Activated CD8-positive, alpha-beta T cell treated with anti-CD3 and anti-CD28 coated beads for 36 hours (primary cell): ENCODE measurements around the gene TMCO4. TPM values are rescaled to one million over a fixed set of nuclear protein-coding genes. Genes with fewer than 3 reads are reported as not detected.

ENCODE experiments used
- ATAC-seq: fragments of 200-7000 bp; cut with Tn5 transposase; one replicate; pipeline ENCODE4 v1.10.0; 2021; ENCODE audit warnings: mild to moderate bottlenecking, moderate library complexity
- CTCF ChIA-PET: fragments of 350-600 bp; sonication (Branson Sonifier 250); formaldehyde crosslinking; loops from one replicate; lab custom pipeline; 2021; ENCODE audit warnings: antibody characterized with exemption; lab: Charles Lee
- POLR2A ChIA-PET: fragments of 350-600 bp; sonication (Branson Sonifier 250); formaldehyde crosslinking; loops from one replicate; lab custom pipeline; 2021; ENCODE audit warnings: antibody characterized with exemption; lab: Charles Lee
- DNase-seq: peaks from one replicate; pipeline ENCODE4 v3.0.0-alpha.2; 2020
- H3K27ac Mint-ChIP-seq: one replicate; pipeline ENCODE4 v1.8.0; 2021; ENCODE audit warnings: mild to moderate bottlenecking, mixed read lengths
- H3K27me3 Mint-ChIP-seq: one replicate; pipeline ENCODE4 v1.8.0; 2021; ENCODE audit warnings: mixed read lengths
- H3K36me3 Mint-ChIP-seq: one replicate; pipeline ENCODE4 v1.8.0; 2021; ENCODE audit warnings: low read depth, mixed read lengths
- H3K4me1 Mint-ChIP-seq: one replicate; pipeline ENCODE4 v1.8.0; 2021; ENCODE audit warnings: low read depth, mixed read lengths
- H3K4me3 Mint-ChIP-seq: one replicate; pipeline ENCODE4 v1.8.0; 2021; ENCODE audit warnings: mild to moderate bottlenecking, moderate library complexity, mixed read lengths
- H3K9me3 Mint-ChIP-seq: one replicate; pipeline ENCODE4 v1.8.0; 2021; ENCODE audit warnings: mixed read lengths
- CTCF ChIP-seq: fragments of 200-600 bp; IDR thresholded peaks from one replicate; pipeline ENCODE4 v1.8.0; 2022; ENCODE audit warnings: antibody characterized with exemption, mild to moderate bottlenecking
- intact Hi-C: fragments of 100-400 bp; cut with micrococcal nuclease; formaldehyde crosslinking; loops from one replicate; pipeline ENCODE4 v1.10.0; 2022
- total RNA-seq, 2 experiments: library from RNA; stranded (reverse); gene quantifications; one replicate each; pipeline ENCODE4 v1.2.3, GENCODE V29; 2021

The TMCO4 gene
- total RNA-seq, 2 experiments from 2014 or later = 10.8 to 13.2 TPM

DNA sequence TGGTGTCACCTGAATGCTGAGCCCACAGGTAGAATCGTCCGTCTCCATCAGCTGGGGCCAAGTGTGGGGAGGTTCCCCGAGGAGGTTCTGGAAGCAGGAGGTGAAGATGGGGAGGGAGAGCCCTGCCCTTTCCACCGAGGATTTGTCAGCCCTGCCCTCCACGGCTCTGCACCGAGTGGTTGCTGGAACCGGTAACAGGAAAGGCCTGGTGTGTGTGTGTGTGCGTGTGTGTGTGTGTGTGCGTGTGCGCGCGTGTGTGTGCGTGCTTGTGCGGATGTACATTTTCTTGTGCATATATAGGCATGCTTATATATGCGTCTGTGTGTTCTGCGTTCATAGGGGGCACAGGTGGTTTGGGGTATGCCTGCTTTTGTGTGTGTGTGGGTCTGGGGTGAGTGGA, 152.1 kb downstream of the TMCO4 start:
- Mint-ChIP-seq H3K4me3 (no peak overlapping the region), H3K27ac (no peak overlapping the region), H3K27me3 (peaks cover 9% of the 10 kb centered on the region), H3K4me1 (peaks cover 34% of the 10 kb centered on the region), H3K36me3 (no peaks in the 10 kb centered on the region), H3K9me3 (no peaks in the 10 kb centered on the region)
- ATAC-seq (no peak), DNase-seq (peak; percentile 67)
- TF ChIP-seq CTCF = no peak
- intact Hi-C loops = loop anchor here (5.0 kb wide), 1 partner anchor 50 kb away; a partner anchor contains a TSS
- POLR2A ChIA-PET = interaction anchor here (0.9 to 1.4 kb wide), 3 partner anchors 9 to 48 kb away, joined by 3 to 6 read pairs (median 3); no protein-coding TSS in a partner anchor
- CTCF ChIA-PET = interaction anchor here (1.1 to 3.2 kb wide), 7 partner anchors 12 to 273 kb away, joined by 3 to 23 read pairs (median 4); no protein-coding TSS in a partner anchor

GRCh38 chr1:19646377-19647319, 153.1 kb downstream of the TMCO4 start:
- Mint-ChIP-seq H3K27ac (no peak overlapping the region), H3K27me3 (peaks cover 10% of the 10 kb centered on the region), H3K36me3 (no peaks in the 10 kb centered on the region), H3K9me3 (no peaks in the 10 kb centered on the region), H3K4me1 (peaks cover 34% of the 10 kb centered on the region), H3K4me3 (peak overlapping the region; percentile 9)
- TF ChIP-seq CTCF = no peak
- CTCF ChIA-PET = interaction anchor here (0.9 to 3.2 kb wide), 7 partner anchors 13 to 256 kb away, joined by 3 to 23 read pairs (median 4); no protein-coding TSS in a partner anchor
- intact Hi-C loops = loop anchor here (5.0 kb wide), 1 partner anchor 49 kb away; a partner anchor contains a TSS
- POLR2A ChIA-PET = interaction anchor here (0.9 to 2.2 kb wide), 4 partner anchors 10 to 47 kb away, joined by 3 to 6 read pairs (median 4); no protein-coding TSS in a partner anchor
- ATAC-seq (no peak), DNase-seq (peak; percentile 31)

GRCh38 chr1:19645411-19646251, 154.1 kb downstream of the TMCO4 start:
- DNase-seq (no peak), ATAC-seq (no peak)
- Mint-ChIP-seq H3K9me3 (no peaks in the 10 kb centered on the region), H3K27ac (no peak overlapping the region), H3K36me3 (no peaks in the 10 kb centered on the region), H3K4me3 (peak overlapping the region; percentile 83), H3K4me1 (peaks cover 34% of the 10 kb centered on the region), H3K27me3 (peaks cover 10% of the 10 kb centered on the region)
- intact Hi-C loops = loop anchor here (5.0 kb wide), 1 partner anchor 48 kb away; a partner anchor contains a TSS
- ChIA-PET CTCF (interaction anchor here (0.9 to 3.2 kb wide), 3 partner anchors 9 to 59 kb away, joined by 3 to 23 read pairs (median 4); no protein-coding TSS in a partner anchor), POLR2A (interaction anchor here (2.2 kb wide), 1 partner anchor 16 kb away, joined by 6 read pairs; no protein-coding TSS in a partner anchor)
- no peak for TF ChIP-seq CTCF

DNA sequence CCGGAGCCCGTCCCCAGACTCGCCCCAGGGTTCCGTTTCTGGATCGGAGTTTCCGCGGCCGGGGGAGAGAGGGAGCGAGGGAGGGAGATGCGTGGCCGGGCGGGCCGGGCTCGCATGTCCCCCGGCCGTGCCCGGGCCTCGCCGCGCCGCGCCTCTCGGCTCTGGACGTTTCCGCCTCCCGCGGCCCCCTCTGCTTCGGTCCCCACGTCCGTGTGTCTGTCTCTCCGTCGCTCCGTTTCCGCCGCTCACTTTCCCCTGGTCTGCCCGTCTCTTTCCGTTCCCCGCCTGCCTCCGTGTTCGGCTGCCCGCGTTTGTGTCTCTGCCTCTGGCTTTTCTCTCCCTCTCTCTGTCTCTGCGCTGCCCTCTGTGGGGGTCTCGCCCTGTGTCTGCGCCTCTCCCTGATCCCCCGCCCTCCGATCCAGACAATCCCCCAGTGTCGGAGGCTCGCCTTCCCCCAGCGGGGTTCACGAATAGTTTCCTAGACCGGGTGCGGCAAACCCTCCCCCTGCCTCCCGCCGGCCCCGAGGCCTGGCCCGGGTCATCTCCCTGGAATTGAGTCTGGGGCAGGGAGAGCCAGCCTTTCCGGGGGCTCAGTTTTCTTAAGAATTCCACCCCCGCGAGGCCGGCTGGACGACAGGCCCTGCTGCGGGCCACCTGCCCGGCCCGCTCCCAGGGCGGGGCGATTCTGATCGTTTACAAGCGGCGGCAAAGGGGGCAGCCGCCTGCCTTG, 154.9 kb downstream of the TMCO4 start:
- Mint-ChIP-seq H3K36me3 (no peaks in the 10 kb centered on the region), H3K4me3 (peak overlapping the region; percentile 83), H3K27ac (peak overlapping the region; percentile 69), H3K27me3 (peaks cover 10% of the 10 kb centered on the region), H3K9me3 (no peaks in the 10 kb centered on the region), H3K4me1 (peaks cover 28% of the 10 kb centered on the region)
- DNase-seq (peak; percentile 81), ATAC-seq (peak; percentile 53)
- ChIA-PET CTCF (interaction anchor here (0.9 to 3.2 kb wide), 5 partner anchors 8 to 59 kb away, joined by 3 to 23 read pairs (median 4); no protein-coding TSS in a partner anchor), POLR2A (interaction anchor here (1.1 to 2.2 kb wide), 4 partner anchors 16 to 49 kb away, joined by 4 to 11 read pairs (median 5); no protein-coding TSS in a partner anchor)
- intact Hi-C loops = loop anchor here (5.0 kb wide), 1 partner anchor 48 kb away; a partner anchor contains a TSS
- TF ChIP-seq CTCF = no peak
